Endothelial cell of umbilical vein (primary cell): ENCODE results near the gene LRRC41. TPM values are rescaled to one million over a fixed set of nuclear protein-coding genes. Genes with fewer than 3 reads are reported as not detected.

Source experiments
- BruUV-seq: library from RNA; stranded (reverse); fragments of 400-500 nt; replicated peaks from 2 replicates; lab custom pipeline; 2021; lab: Mats Ljungman, UMichigan
- CTCF ChIA-PET: fragments of 300-600, 350-600 bp; sonication (Branson Sonifier 250); formaldehyde crosslinking; loops from one replicate; lab custom pipeline; 2021; ENCODE audit warnings: antibody characterized with exemption, inconsistent platforms; lab: Charles Lee
- POLR2A ChIA-PET: fragments of 300-600, 350-600 bp; sonication (Branson Sonifier 250); formaldehyde crosslinking; loops from one replicate; lab custom pipeline; 2021; ENCODE audit warnings: antibody characterized with exemption, inconsistent platforms; lab: Charles Lee
- DNase-seq: peaks from one replicate; pipeline ENCODE4 v3.0.0-alpha.2; 2011; ENCODE audit warnings: low read depth, low spot score
- FAIRE-seq: peaks from 2 replicates; lab custom pipeline; 2011; peaks lifted over from hg19 to GRCh38; lab: Jason Lieb, UNC
- H2AFZ ChIP-seq: 2 replicates; pipeline ENCODE4 v1.6.0; 2012; ENCODE audit warnings: low read depth, low read length, control low read depth, inconsistent platforms
- H3K27ac ChIP-seq: 2 replicates; pipeline ENCODE4 v1.5.1; 2011; ENCODE audit warnings: low read depth, mild to moderate bottlenecking, control low read depth, low read length, moderate library complexity; ENCODE audit not compliant: insufficient read depth
- H3K27me3 ChIP-seq, 2 experiments: 2 replicates each; pipeline versions ENCODE4 v1.6.0 to v1.6.1; 2011; ENCODE audit warnings: low read length in 2 of 2, mixed read lengths in 1 of 2; ENCODE audit not compliant: control insufficient read depth in 2 of 2, insufficient read depth in 2 of 2
- H3K36me3 ChIP-seq, 2 experiments: 2 replicates in 1 of 2; 3 replicates in 1 of 2; pipeline ENCODE4 v1.5.1; 2011; ENCODE audit warnings: low read length in 2 of 2, mild to moderate bottlenecking in 1 of 2, moderate library complexity in 1 of 2; ENCODE audit not compliant: control insufficient read depth in 2 of 2, insufficient read depth in 2 of 2; ENCODE audit errors: extremely low read depth in 1 of 2
- H3K4me1 ChIP-seq: 3 replicates; pipeline ENCODE4 v1.5.1; 2011; ENCODE audit warnings: mild to moderate bottlenecking, low read length; ENCODE audit not compliant: control insufficient read depth, insufficient read depth; ENCODE audit errors: extremely low read depth
- H3K4me2 ChIP-seq: 2 replicates; pipeline ENCODE4 v1.6.1; 2011; ENCODE audit warnings: low read length, control low read depth, mixed read lengths; ENCODE audit not compliant: insufficient read depth
- H3K4me3 ChIP-seq, 3 experiments: fragments of 200-600 bp in 1 of 3; sonication (generic), shearing (Covaris generic) in 1 of 3; replicated peaks in 1 of 3; 2 replicates each; pipeline ENCODE4 v1.5.1; 2011 to 2016; ENCODE audit warnings: control low read depth in 3 of 3, low read length in 3 of 3, mild to moderate bottlenecking in 2 of 3, inconsistent platforms in 1 of 3, low read depth in 1 of 3, moderate library complexity in 1 of 3; ENCODE audit not compliant: insufficient read depth in 1 of 3
- H3K79me2 ChIP-seq: 2 replicates; pipeline ENCODE4 v1.6.0; 2012; ENCODE audit warnings: low read length, inconsistent platforms; ENCODE audit not compliant: control insufficient read depth, insufficient read depth
- H3K9ac ChIP-seq: replicated peaks from 2 replicates; pipeline ENCODE3; 2011; ENCODE audit warnings: low read length, control low read depth; ENCODE audit not compliant: insufficient read depth; ENCODE audit errors: extremely low read depth
- H3K9me1 ChIP-seq: replicated peaks from 3 replicates; pipeline ENCODE4 v1.6.0; 2011; ENCODE audit warnings: mild to moderate bottlenecking, low read length; ENCODE audit not compliant: control insufficient read depth, insufficient read depth; ENCODE audit errors: extremely low read depth
- H3K9me3 ChIP-seq: replicated peaks from 2 replicates; pipeline ENCODE4 v1.5.1; 2012; ENCODE audit warnings: low read length, inconsistent platforms; ENCODE audit not compliant: control insufficient read depth, insufficient read depth
- H4K20me1 ChIP-seq: replicated peaks from 2 replicates; pipeline ENCODE3; 2011; ENCODE audit warnings: mild to moderate bottlenecking, low read length; ENCODE audit not compliant: control insufficient read depth, insufficient read depth; ENCODE audit errors: extremely low read depth
- CTCF ChIP-seq, 2 donors: IDR thresholded peaks; 1 replicate in 1 of 2; 2 replicates in 1 of 2; pipeline ENCODE4 v1.5.1; 2011; ENCODE audit warnings: low read length in 2 of 2, mild to moderate bottlenecking in 2 of 2, moderate library complexity in 2 of 2, control low read depth in 1 of 2, inconsistent platforms in 1 of 2, low read depth in 1 of 2; ENCODE audit not compliant: insufficient read depth in 1 of 2; ENCODE audit errors: extremely low read depth in 1 of 2
- EZH2 ChIP-seq: IDR thresholded peaks from 2 replicates; pipeline ENCODE4 v1.6.1; 2012; ENCODE audit warnings: borderline replicate concordance, low read depth, mild to moderate bottlenecking, moderate library complexity, low read length, inconsistent platforms; ENCODE audit not compliant: severe bottlenecking
- FOS ChIP-seq: IDR thresholded peaks from 2 replicates; pipeline ENCODE4 v1.6.1; 2011; ENCODE audit warnings: mild to moderate bottlenecking, low read length, moderate library complexity, borderline replicate concordance; ENCODE audit not compliant: insufficient read depth
- GATA2 ChIP-seq: IDR thresholded peaks from 2 replicates; pipeline ENCODE4 v1.7.0; 2011; ENCODE audit warnings: low read depth, mild to moderate bottlenecking, moderate library complexity, mixed read lengths, low read length; ENCODE audit not compliant: insufficient read length, insufficient read depth
- JUN ChIP-seq: IDR thresholded peaks from 2 replicates; pipeline ENCODE4 v1.6.1; 2011; ENCODE audit warnings: borderline replicate concordance, low read depth; ENCODE audit not compliant: insufficient read length, insufficient read depth
- MAX ChIP-seq: IDR thresholded peaks from 2 replicates; pipeline ENCODE4 v1.6.1; 2011; ENCODE audit not compliant: insufficient read depth, insufficient read length
- MYC ChIP-seq: IDR thresholded peaks from one replicate; pipeline ENCODE4 v1.6.1; 2011; ENCODE audit warnings: mild to moderate bottlenecking, low read depth, low read length
- POLR2A ChIP-seq: IDR thresholded peaks from 2 replicates; pipeline ENCODE4 v1.6.1; 2012; ENCODE audit warnings: low read depth, mild to moderate bottlenecking, control low read depth, low read length
- POLR2AphosphoS5 ChIP-seq: IDR thresholded peaks from 2 replicates; pipeline ENCODE4 v1.6.1; 2012; ENCODE audit warnings: low read depth, mild to moderate bottlenecking, control low read depth, low read length, moderate library complexity; ENCODE audit not compliant: insufficient read depth
- dilution Hi-C: fragments of 300-500 bp; cut with MboI; formaldehyde crosslinking; loops from one replicate; pipeline ENCODE4 v1.15.0; 2019; ENCODE audit warnings: low sequenced_read_pairs; ENCODE audit not compliant: extremely low pct_ligation_motif_present
- intact Hi-C: fragments of 100-400 bp; cut with micrococcal nuclease; formaldehyde crosslinking; loops from one replicate; pipeline ENCODE4 v1.10.0; 2022
- polyA plus RNA-seq, 4 experiments: library from polyadenylated mRNA; depleted of rRNA in 3 of 4; stranded (reverse) in 3 of 4; unstranded in 1 of 4; fragments of >200 nt; gene quantifications; 2 replicates each; pipeline versions ENCODE4 v1.2.1 to v1.2.3, GENCODE V29; 2011 to 2012; ENCODE audit warnings: missing spikeins in 1 of 4
- total RNA-seq: library from RNA; stranded (reverse); gene quantifications from 2 replicates; pipeline ENCODE4 v1.2.3, GENCODE V29; 2021

Gene LRRC41
- total and polyA plus RNA-seq, 2 donors (not counting 3 experiments of a cell fraction or from before 2014, with no cell fraction given) = 69.2 to 91.1 TPM

DNA sequence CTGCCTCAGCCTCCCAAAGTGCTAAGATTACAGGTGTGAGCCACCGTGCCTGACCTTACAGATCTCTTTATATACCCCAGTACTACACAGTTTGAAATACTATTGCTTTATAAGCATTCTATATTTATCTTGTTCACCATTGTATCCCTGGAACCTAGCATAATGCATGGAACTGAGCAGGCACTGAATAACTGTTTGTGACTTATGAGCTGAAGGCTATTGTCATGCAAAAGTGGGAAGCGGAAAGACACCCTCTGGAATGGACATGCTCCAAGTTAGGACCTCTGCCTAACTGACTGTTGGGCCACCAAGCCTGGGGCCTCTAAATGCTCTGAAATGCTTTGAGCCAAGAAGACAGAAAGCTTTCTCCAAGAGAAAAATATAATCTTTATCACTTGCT, 8.1 kb downstream of the LRRC41 start:
- intact Hi-C loops = no loop called here

More for the DNA sequence above, 8.1 kb downstream of the LRRC41 start:
- ChIA-PET POLR2A (no interaction called here), CTCF (no interaction called here)
- no peak for DNase-seq
- H3K27me3 ChIP-seq = no peaks in the 10 kb centered on the region
- no peak overlapping the region for H3K4me2 ChIP-seq
- H3K79me2 ChIP-seq = peaks cover 22% of the 10 kb centered on the region
- H3K4me3 ChIP-seq = no peak overlapping the region
- no peak for FAIRE-seq
- BruUV-seq = no TSS peak
- peaks cover 1% of the 10 kb centered on the region for H3K4me1 ChIP-seq
- TF ChIP-seq POLR2A = no peak
- no peak for TF ChIP-seq MYC
- TF ChIP-seq JUN = no peak
- TF ChIP-seq EZH2 = no peak
- TF ChIP-seq GATA2 = no peak
- TF ChIP-seq CTCF (IDR thresholded peaks at IDR 0.05; ENCODE audit: extremely low read depth in 1 of 2, insufficient read depth in 1 of 2, low read depth in 1 of 2, low read length in 2 of 2) = no peak
- TF ChIP-seq POLR2AphosphoS5 = no peak
- TF ChIP-seq FOS = no peak
- no peak for TF ChIP-seq MAX
- no peaks in the 10 kb centered on the region for H3K9me3 ChIP-seq
- H3K27ac ChIP-seq = no peak overlapping the region
- no peaks in the 10 kb centered on the region for H4K20me1 ChIP-seq
- H2AFZ ChIP-seq = no peak overlapping the region
- H3K9me1 ChIP-seq = no peaks in the 10 kb centered on the region
- H3K9ac ChIP-seq = no peak overlapping the region
- H3K36me3 ChIP-seq = peaks cover 16 to 22% of the 10 kb centered on the region in 2 experiments
- dilution Hi-C loops = no loop called here
